VCaP (cell line): ENCODE data around the gene MTMR12.
A peak's percentile ranks its signal among the peaks of the same experiment; 100 is the strongest.

Experiments
- H3K27ac ChIP-seq: fragments of 450-650 bp; 2 replicates; pipeline ENCODE4 v1.5.1; 2017
- CTCF ChIP-seq: fragments of 450-650 bp; conservative IDR thresholded peaks from 2 replicates; pipeline ENCODE4 v1.5.1; 2017; ENCODE audit warnings: mild to moderate bottlenecking, moderate library complexity

MTMR12 gene

GRCh38 chr5:32277798-32278197 lies 34.9 kb downstream of the MTMR12 start:
- TF ChIP-seq CTCF, result no peak
- H3K27ac ChIP-seq, result no peak overlapping the region

- TF ChIP-seq CTCF, result no peak
- H3K27ac ChIP-seq, result peak overlapping the region; percentile 44; the same call in 1 of the 2 replicates
These were observed 36.4 kb downstream of the MTMR12 start for GRCh38 chr5:32276173-32276853.

GRCh38 chr5:32275396-32275741 lies 37.4 kb downstream of the MTMR12 start:
- H3K27ac ChIP-seq, result no peak overlapping the region

GRCh38 chr5:32274548-32275395 lies 38.0 kb downstream of the MTMR12 start:
- TF ChIP-seq CTCF, result no peak
- peak overlapping the region; percentile 31 for H3K27ac ChIP-seq

More at GRCh38 chr5:32275396-32275741, 37.4 kb downstream of the MTMR12 start:
- no peak for TF ChIP-seq CTCF

- no peak for TF ChIP-seq CTCF
- peak overlapping the region; percentile 31; the same call in 1 of the 2 replicates for H3K27ac ChIP-seq
These were observed 38.9 kb downstream of the MTMR12 start for GRCh38 chr5:32273821-32274220.

- no peak for TF ChIP-seq CTCF
- H3K27ac ChIP-seq, result no peak overlapping the region
These were observed 40.0 kb downstream of the MTMR12 start for GRCh38 chr5:32272746-32273145.

- H3K27ac ChIP-seq, result no peak overlapping the region
- no peak for TF ChIP-seq CTCF
These were observed 41.8 kb downstream of the MTMR12 start for GRCh38 chr5:32270946-32271345.
